Globus pallidus (tissue), 1 donor: ENCODE measurements around the gene NEURL2.

Experiments used
- DNase-seq: peaks from one replicate; pipeline ENCODE4 v3.0.0-alpha.2; 2015; ENCODE audit warnings: low spot score

NEURL2 gene

GRCh38 chr20:45872626-45873025, 18.4 kb downstream of the NEURL2 start:
- no peak for DNase-seq

GRCh38 chr20:45867819-45868176, 23.2 kb downstream of the NEURL2 start:
- no peak for DNase-seq

DNA sequence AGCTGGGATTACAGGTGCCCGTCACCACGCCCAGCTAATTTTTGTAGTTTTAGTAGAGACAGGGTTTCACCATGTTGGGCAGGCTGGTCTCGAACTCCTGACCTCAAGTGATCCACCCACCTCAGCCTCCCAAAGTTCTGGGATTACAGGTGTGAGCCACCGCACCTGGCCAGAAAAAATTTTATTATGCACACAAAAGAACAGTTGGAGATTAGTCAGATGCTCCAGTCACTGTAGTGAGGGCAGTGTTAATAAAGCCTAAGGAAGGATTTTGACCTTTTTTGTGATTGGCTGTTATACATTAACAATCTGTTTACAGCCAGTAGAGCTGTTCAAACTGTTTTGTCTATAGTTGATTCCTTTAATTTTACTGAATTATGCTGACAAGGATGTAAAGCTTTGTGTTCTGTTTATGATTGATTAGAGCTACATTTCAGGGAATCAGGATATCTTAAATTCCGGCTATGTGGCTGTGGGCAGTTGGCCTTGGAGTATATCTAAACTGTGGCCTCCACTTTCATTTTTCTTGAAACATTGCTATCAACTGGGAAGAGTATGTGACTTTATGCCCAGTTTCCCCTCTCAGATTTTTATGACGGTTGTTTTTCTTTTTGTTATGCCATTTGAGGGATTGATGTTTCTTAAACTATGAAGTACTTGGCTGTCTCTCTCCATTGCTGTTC, 23.7 kb downstream of the NEURL2 start:
- DNase-seq: no peak

DNA sequence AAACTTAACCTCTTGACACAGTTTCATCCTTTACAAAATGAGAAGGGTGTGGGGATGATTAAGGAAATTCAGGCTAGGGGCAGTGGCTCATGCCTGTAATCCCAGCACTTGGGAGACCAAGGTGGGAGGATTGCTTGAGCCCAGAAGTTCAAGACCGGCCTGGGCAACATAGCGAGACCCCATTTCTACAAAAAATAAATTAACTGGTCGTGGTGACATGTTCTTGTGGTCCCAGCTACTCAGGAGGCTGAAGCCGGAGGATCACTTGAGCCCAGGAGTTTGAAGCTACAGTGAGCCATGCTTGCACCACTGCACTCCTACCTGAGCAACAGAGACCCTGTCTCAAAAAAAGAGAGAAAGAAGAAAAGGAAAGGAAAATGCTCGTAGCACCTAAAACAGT, 24.6 kb downstream of the NEURL2 start:
- DNase-seq: no peak

GRCh38 chr20:45863543-45864470, 27.2 kb downstream of the NEURL2 start:
- DNase-seq: no peak

GRCh38 chr20:45861221-45862075, 29.6 kb downstream of the NEURL2 start:
- no peak for DNase-seq

DNA sequence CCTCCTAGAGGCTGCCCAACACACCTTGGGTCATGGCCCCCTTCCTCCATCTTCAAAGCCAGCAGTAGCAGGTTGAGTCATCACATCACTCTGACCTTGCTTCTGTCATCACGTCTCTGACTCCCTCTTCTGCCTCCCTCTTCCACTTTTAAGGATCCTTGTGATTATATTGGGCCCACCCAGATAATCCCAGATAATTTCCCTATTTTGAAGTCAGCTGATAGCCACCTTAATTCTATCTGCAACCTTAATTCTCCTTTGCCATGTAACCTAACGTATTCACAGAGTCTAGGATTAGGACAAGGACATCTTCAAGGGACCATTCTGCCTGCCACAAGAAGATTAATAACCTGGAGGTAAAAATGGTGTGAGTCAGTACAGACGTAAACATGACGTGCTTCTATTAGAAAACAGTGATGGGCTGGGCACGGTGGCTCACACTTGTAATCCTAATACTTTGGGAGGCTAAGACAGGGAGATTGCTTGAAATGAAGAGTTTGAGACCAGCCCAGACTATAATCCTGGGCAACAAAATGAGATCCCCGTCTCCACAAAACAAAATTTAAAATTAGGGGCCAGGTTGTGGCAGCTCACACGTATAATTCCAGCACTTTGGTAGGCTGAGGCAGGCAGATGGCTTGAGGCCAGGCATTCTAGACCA, 30.3 kb downstream of the NEURL2 start:
- no peak for DNase-seq

GRCh38 chr20:45859916-45860315, 31.1 kb downstream of the NEURL2 start:
- no peak for DNase-seq

DNA sequence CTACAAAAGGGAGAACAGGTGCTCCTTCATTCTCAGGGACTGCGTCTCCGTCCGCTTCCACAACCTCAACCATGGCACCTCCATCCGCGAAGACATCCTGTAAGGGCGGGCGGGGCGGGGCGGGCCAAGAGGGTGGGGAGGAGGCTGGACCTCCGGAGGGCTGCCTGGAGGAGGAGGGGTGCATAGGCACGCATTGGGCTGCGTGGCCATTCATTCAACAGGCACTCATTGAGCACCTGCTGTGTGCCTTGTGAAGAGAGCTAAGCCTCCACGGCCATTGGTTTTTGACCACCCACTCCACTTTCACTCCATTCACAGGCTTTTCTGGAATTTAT, 33.2 kb downstream of the NEURL2 start:
- DNase-seq: no peak

- peak; percentile 99 for DNase-seq
These were observed 33.7 kb downstream of the NEURL2 start, which contains the start of the genes ACOT8 and ZSWIM3 for GRCh38 chr20:45857114-45857881. Gene ACOT8 (minus strand): TSS chr20:45857392. CDS start chr20:45857315, 77 bp downstream. Gene ZSWIM3 (plus strand): TSS chr20:45857614. CDS start chr20:45857826, 212 bp downstream.

DNA sequence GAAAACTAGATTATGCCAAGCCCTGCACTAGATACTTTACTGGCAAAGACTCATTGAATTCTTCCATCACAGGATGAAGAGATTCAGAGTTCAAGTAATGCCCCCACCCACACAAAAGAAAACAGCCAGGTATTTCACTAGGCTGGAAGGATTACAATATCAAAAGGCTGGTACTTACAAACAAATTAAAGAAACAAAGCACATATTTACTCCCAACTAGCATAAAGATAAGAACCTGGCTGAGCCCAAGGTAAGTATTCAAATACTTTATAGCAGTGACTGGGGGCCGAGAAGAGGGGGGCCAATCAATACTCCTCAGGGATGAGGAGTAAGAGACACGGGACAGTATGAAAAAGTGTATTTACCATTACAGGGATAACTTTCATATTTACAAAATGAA, 37.5 kb downstream of the NEURL2 start:
- DNase-seq: no peak

GRCh38 chr20:45852326-45852725, 38.7 kb downstream of the NEURL2 start:
- DNase-seq: no peak

DNA sequence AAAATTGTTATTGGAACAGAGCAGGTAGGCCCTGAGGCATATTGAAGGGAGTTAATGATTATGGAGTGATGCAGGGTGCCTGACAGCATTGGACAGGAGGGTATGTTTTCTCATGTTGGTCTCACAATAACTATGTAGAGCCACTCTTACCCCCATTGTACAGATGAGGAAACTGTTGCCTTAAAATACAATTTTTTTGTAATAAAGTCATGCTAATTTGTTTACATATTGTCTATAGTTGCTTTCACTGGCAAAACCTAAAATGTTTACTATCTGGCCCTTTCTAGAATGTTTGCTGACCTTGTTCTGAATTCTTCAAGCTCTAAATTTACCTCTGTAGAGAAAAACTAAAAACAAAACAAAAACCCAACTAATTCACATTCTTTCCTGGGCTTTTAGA, 39.5 kb downstream of the NEURL2 start:
- DNase-seq: no peak

DNA sequence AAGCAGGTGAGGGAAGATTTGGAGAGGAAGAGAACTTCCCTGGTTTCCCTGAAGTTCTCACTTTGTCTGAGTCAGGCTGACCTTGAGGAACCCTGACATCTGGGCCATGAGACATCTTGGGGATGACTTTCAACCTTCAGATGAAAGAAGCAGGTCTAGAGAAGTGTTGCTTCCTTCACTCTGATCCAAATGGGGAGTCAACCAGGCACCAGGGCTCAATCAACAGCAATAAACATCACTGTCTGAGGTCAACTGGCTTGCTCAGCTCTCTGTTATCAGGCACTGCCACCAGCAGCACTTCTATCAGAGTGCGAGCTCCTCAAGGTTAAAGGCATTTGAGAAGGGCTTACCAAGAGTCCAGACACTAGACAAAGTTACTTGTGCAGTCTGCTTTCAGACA, 40.1 kb downstream of the NEURL2 start:
- no peak for DNase-seq

- DNase-seq: no peak
These were observed 40.8 kb downstream of the NEURL2 start for GRCh38 chr20:45850238-45850637.

- DNase-seq: no peak
These were observed 41.9 kb downstream of the NEURL2 start for GRCh38 chr20:45848969-45849582.

DNA sequence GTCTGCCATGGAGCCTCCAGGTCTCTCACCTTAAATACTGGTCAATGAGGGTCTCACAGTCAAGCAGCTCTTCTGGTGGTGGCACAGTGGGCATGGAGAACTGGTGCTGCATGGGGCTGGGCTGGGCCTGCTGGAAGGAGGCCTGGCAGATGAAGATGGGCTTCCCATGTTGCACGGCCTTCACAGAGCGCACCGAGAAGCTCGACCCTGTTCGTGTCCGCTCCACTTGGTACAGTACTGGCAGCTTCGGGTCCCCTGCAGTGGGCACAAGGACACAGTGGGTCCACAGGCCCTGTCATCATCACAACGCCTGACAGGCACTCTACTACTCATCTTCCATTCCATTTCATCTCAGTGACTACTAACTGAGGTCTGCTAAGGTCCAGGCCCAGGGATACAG, 42.6 kb downstream of the NEURL2 start:
- no peak for DNase-seq

DNA sequence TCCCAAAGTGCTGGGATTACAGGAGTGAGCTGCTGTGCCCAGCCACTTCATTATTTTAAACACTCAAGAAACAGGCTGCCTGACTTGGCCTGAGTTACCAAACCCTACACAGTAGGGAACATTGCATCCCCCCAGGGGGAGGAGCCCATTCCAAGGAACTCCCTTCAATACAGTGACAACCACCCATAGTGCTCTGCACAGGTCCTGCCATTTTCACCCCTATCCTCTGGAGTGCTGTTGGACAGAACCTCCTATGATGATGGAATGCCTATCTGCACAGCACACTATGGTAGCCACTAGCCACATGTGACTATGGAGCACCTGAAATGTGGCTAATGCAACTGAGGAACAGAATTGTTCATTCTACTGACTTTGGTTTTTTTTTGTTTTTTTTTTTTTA, 45.6 kb downstream of the NEURL2 start:
- no peak for DNase-seq

DNA sequence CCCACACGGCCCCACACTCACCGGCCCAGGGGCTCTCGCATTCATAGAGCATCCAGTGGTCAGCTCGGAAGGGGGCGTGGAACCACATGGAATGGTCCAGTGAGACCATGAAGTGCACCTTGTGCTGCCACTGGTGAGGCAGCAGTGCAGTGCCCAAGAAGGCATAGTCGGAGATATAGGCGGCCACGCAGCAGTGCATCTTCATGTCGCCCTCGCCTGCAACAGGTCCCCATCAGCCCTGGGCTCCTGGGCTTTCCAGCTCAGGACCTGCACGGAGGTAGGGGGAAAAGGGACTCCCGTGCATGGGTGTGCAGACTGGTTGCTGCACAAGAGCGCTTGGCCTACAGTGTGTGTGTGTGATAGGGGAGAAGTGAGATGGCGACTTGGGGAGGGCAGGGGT, 47.5 kb downstream of the NEURL2 start:
- DNase-seq: no peak

DNA sequence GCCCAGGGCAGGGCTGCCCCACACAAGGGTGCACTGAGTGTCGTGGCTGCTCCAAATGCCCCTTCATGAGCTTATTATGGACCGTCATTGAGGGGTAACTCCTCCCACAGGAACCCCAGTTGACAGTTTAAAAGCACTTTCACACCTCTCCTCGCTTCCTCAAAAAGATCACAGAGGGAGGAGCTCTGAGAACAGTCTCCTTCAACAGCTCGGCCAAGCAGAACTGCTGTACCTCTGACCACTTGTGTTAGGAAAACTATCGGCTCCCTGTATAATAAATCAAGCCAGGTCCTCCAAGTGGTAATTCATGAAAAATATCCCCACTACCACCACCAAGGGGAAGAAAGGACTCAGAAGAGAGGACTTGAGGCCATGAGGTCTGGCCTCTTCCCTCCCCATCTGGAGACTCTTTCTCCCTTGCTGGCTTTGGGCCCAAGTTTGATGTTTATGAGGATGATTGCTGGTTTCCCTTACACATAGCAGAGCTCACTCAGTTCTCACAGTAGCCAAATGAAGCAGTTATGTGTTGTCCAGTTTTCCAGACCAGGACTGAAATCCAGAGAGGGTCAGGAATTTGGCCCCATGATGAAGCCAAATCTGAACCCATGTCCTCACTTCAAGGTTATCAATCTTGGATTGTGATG, 48.7 kb downstream of the NEURL2 start:
- DNase-seq: no peak
